Stromal cell of bone marrow (primary cell): ENCODE data around the gene DLX2.
A peak's percentile ranks its signal among the peaks of the same experiment; 100 is the strongest.
"Not testable (repeated sequence)": the region's sequence is repeated elsewhere in the genome, so short reads cannot be mapped to it uniquely, and the experiment has no call there.

Experiments used
- DNase-seq: peaks from one replicate; pipeline ENCODE4 v3.0.0-alpha.2; 2012; ENCODE audit warnings: low read depth

DLX2 gene

GRCh38 chr2:172102391-172103359, at the start of gene DLX2:
Gene DLX2, minus strand, starts transcription at chr2:172102900. Its CDS starts 362 bp downstream, at chr2:172102538.
- peak; percentile 81 for DNase-seq

GRCh38 chr2:172147944-172148650, 45.4 kb upstream of the DLX2 start:
- peak; percentile 9 for DNase-seq

DNA sequence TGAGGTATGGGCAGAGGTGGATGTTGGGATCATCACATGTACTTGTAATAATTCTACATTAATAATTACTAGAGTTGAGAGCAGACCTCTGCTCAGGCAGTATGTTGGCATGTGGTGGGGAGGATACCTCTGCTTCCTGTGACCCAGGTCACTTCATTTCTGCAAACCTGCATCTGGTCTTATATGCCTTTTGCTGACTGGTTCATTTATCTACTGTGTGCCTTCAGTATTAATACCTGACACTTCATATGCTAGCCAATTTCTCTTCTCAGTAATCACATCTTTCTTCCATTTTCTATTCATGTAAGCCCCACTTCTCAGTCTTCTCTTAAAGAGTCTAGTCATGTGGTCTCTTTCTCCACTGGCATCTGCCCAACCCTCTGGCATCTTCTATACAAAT, 41.1 kb upstream of the DLX2 start:
- DNase-seq, result no peak

- DNase-seq, result not testable (repeated sequence)
Measured at GRCh38 chr2:172138727-172139126, 36.0 kb upstream of the DLX2 start.

DNA sequence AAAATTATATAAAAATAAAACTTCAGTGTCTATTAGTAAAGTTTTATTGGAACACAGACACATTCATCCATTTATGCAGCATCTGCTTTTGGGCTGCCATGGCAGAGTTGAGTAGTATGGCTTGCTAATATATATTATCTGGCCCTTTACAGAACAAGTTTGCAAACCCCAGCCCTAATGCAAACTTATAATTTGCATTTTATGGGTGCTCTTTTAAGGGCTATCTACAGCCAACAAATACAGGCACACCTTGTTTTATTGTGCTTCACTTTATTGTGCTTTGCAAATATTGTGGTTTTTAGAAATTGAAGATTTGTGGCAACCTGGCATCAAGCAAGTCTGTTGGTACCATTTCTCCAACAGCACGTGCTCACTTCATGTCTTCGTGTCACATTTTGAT, 35.2 kb upstream of the DLX2 start:
- no peak for DNase-seq

DNA sequence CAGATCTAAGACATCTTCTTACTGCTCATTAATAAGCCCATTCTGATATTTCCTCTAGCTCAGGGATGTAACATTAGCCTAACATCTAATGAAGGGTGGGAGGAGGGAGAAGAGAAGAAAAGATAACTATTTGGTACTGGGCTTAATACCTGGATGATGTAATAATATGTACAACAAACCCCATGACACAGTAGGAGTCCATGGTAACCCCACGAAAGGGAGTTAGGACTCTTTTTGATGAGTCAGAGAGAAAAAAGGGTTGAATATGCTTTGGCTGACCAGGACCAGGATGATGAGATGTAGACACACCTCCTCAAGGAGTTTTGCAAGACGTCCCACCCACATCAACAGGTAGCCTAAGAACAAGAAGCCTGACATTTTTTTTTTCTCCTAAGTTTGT, 34.4 kb upstream of the DLX2 start:
- DNase-seq, result no peak

- DNase-seq, result peak; percentile 21
Measured at GRCh38 chr2:172135446-172135845, 32.7 kb upstream of the DLX2 start.

DNA sequence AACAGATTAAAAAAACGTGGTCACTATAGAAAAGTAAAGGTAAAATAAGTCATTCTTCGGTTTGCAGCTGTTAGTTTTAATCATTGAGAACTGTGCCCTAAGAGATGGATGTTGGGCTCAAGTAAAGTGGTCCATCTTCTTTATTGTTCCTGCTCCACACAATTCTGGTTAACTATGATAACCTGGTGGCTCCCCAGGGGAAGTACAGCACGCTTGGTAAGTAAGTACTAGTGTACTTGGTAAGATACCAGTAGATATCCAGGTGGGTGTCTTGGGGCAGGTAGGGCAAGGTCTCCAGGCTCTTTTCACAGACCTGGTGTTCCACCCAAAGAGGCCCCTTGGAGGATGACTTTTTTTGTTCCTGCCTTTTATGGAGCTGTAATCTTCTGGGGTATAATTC, 31.6 kb upstream of the DLX2 start:
- no peak for DNase-seq

DNA sequence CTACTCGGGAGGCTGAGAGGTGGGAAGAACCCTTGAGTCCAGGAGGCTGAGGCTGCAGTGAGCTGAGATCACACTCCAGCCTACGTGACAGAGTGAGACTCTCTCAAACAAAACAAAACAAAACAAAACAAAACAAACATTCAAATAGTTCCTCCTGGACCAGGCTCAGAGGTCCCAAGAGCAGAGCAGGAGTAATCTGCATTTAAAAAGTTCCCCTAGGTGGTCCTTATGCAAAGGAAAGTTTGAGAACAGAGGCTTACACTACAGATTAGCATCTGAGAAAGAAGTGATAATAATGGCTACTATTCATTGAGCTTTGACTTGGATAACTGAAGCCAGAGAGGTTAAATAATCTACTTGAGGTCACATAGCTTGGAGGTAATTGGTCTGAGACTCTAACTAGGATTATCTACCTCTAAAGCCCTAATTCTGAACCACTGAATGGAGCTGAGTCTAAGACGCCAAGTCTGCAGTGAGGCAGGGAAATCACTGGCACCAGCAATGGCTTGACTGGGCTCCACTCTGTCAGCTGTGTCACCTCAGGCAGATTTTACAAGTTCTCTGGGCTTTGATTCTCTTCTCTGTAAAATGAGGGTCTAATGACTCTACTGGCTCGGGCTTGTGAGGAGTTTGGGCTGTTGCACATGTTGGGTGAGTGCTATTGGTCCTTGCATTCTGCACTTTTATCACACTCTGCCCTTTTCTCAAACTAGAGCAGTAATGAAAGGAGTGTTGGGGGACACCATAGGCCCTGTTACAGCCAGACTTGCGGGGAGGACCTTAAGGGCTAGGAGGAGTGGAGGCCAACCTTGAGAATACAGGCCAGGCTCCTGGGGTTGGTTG, 29.2 kb upstream of the DLX2 start:
- no peak for DNase-seq

- DNase-seq, result no peak
Measured at GRCh38 chr2:172129404-172129803, 26.7 kb upstream of the DLX2 start.

GRCh38 chr2:172128484-172128883, 25.8 kb upstream of the DLX2 start:
- peak; percentile 9 for DNase-seq

DNA sequence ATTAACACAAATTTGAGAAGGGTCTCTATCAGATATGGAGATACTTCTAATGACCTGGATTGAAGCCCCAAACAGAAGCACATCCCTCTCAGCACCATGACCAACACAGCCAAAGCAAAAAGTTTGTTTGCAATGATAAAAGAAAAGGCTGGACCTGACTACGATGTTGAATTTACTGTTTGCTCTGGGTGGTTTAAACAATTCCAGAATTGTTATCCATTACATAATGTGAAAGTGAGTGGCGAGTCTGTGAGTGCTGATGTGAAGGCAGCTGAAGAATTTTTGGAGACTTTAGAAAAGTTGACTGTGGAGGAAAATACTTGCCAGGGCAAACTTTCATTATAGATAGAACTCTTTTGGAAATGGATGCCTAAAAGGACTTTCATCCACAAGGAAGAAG, 17.4 kb upstream of the DLX2 start:
- no peak for DNase-seq

- no peak for DNase-seq
Measured at GRCh38 chr2:172119089-172119488, 16.4 kb upstream of the DLX2 start.

DNA sequence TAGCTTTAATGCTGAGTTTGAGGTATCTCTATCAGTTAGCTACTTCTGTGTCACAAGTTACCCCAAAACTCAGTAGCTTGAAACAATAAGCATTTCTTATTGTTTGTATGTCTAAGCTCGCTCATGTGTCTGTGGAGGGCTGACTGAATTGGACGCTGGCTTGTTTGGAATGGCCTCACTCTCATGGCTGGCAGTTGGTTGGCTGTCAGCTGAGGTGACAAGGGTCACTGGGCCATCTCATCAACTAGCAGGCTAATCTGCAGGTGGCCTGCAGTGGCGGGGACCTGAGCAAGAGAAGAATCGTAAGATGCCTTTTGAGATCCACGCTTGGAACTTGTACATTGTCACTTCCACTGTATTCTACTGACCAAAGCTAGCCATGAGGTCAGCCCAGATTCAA, 13.4 kb upstream of the DLX2 start:
- no peak for DNase-seq

GRCh38 chr2:172114579-172114978, 11.9 kb upstream of the DLX2 start:
- DNase-seq, result no peak

DNA sequence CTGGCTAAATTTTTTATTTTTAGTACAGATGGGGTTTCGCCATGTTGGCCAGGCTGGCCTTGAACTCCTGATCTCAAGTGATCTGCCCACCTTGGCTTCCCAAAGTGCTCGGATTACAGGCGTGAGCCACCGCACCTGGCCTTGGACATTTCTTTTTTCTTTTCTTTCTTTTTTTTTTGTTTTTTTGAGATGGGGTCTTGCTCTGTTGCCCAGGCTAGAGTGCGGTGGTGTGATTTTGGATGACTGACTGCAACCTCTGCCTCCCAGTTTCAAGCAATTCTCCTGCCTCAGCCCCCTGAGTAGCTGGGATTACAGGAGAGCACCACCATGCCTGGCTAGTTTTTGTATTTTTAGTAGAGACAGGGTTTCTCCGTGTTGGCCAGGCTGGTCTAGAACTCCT, 11.5 kb upstream of the DLX2 start:
- not testable (repeated sequence) for DNase-seq

DNA sequence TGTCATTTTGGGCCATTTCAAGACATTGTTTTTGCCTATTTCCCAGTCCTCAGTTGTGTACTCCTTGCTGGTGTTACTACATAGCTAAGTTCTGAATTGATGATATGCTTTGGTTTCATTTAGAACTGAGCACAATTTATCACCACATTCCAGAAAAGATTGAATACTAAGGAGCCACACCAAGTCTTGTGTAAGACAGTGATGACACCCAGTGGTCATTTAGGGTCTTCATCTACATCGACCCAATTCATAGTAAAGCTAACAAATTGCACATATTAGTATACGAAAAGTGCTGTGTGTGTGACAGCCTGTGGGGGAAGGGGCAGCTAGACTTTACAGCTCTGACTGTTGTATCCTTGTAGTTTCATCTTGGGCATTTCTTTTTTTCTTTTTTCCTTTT, 10.9 kb upstream of the DLX2 start:
- no peak for DNase-seq

DNA sequence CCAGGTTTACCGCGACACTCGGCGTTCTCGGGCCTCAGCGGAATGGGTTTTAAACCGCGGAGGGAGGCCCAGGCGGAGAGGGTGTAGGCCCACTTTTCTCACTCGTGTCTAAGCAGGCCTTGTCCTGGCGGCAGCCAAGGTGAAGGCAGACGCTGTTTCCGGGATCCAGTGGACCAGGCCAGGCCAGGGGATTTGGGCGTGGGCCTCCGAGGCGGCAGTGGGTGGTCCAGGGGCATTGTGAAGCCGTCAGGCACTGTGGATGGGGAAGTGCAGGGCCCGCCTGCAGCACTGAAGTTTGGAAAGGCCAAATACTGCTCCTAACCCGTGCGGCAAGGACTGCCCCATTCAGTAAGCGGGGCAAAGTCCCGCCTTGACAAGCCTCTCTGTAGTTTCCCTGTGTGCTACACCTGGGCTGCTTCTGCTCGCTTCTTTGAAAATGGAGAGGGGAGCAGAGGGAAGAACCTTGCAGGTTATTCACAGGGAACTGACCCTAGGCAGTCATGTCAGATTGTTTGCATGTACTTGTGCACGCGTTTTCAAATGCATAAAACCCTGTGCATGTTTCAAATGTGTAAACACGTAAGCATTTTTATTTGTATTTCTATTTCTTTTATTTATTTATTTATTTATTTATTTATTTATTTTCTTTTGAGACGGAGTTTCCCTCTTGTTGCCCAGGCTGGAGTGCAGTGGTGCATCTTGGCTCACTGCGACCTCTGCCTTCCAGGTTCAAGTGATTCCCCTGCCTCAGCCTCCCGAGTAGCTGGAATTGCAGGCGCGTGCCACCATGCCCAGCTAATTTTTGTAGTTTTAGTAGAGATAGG, 7.5 kb upstream of the DLX2 start:
- no peak for DNase-seq

DNA sequence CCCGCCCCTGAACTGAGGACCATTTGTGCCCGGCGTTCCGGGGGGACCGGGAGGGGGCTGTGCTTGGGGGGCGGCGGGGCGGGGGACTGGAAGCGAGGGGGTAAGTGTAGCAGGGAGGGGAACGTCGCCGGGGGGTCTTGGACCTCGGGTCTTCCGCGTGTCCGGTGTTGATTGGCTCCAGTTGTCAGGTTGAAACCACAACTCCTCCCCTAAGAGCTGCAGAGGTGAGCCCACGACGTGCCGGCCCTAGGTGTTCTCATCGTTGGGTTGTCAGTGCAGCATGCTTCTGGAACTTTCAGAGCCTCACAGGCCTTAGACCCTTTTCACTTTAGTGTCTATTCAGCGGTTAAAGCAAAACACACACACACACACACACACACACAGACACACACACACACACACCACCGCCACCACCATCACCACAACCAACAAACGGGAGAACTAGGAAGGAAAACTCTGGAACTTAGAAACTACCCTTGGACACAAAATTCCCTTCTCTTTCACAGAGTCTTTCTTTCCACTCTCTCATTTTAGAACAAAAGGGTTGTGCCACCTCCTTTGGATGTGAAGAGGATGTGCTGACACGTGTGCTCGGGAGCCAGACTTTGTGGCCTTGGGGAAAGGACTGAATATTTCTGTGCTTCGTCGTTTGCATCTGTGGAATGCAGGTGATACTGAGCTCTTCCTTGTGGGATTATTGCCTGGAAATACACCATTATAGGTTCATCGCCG, 6.7 kb upstream of the DLX2 start:
- no peak for DNase-seq

GRCh38 chr2:172108587-172108930, 5.9 kb upstream of the DLX2 start:
- DNase-seq, result no peak
